ENCODE results near the gene CCDC192. TPM values are rescaled to one million over a fixed set of nuclear protein-coding genes. Genes with fewer than 3 reads are reported as not detected.

CCDC192 gene
- total and polyA plus RNA-seq, 2 donors: 0.09 to 0.11 TPM

DNA sequence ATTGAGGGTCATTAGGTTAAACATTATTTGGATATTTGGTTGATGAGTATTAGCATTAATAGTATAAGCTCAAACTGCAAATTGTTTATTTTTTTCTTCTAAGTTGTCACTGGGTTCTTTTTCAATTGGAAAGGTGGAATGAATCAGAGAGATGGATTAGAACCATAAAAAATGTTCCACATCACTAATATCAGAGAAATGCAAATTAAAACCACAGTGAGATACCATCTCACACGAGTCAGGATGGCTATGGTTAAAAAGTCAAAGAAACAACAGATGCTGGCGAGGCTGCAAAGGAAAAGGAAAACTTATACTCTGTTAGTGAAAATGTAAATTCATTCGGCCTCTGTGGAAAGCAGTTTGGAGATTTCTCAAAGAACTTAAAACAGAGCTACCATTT lies 122.8 kb downstream of the CCDC192 start:
- Histone ChIP-seq H3K9me3 (ENCODE audit: control insufficient read depth in 2 of 2, insufficient read depth in 1 of 2, low read length in 1 of 2) (no peaks in the 10 kb centered on the region), H3K4me3 (ENCODE audit: low read length in 2 of 2) (no peak overlapping the region)
- 50% methylated on average over 3 of the region's 3 CpGs for WGBS

DNA sequence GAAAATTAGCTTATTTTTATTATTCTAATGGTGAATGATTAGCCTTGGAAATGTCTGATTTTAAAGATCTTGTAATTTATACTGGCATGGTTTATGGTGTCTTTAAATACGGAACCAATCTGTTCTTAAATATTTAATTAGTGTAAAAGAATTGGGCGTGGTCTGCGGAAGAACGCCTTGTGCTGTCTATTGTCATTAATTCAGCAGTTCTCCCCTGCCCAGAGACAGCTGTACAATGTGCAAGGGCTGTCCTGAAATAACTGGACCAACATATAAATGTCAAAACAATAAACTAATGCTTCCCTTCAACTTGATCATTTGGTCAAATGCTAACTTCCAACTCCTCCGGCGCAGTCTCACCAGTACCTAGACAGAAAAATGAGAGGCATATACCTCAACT lies 124.3 kb downstream of the CCDC192 start:
- DNase-seq (ENCODE audit: low read depth in 6 of 9, low spot score in 9 of 9): no peak
- H3K36me3 ChIP-seq (ENCODE audit: control insufficient read depth in 2 of 2, insufficient read depth in 2 of 2, low read length in 1 of 2): no peaks in the 10 kb centered on the region
- H3K27ac ChIP-seq (ENCODE audit: low read depth in 1 of 2, low read length in 1 of 2): no peak overlapping the region
- no peak overlapping the region for H3K4me3 ChIP-seq (ENCODE audit: low read length in 2 of 2)
- 98% methylated on average over 6 of the region's 6 CpGs for WGBS
- no peaks in the 10 kb centered on the region for H3K4me1 ChIP-seq (ENCODE audit: control insufficient read depth in 2 of 2, insufficient read depth in 2 of 2, low read length in 2 of 2)
- H3K27me3 ChIP-seq (ENCODE audit: control insufficient read depth in 2 of 2, insufficient read depth in 1 of 2, low read length in 1 of 2): no peaks in the 10 kb centered on the region
- no peaks in the 10 kb centered on the region for H3K9me3 ChIP-seq (ENCODE audit: control insufficient read depth in 2 of 2, insufficient read depth in 1 of 2, low read length in 1 of 2)

More for the DNA sequence above, 122.8 kb downstream of the CCDC192 start:
- H3K27ac ChIP-seq (ENCODE audit: low read depth in 1 of 2, low read length in 1 of 2): no peak overlapping the region
- no peaks in the 10 kb centered on the region for H3K27me3 ChIP-seq (ENCODE audit: control insufficient read depth in 2 of 2, insufficient read depth in 1 of 2, low read length in 1 of 2)
- H3K36me3 ChIP-seq (ENCODE audit: control insufficient read depth in 2 of 2, insufficient read depth in 2 of 2, low read length in 1 of 2): no peaks in the 10 kb centered on the region
- DNase-seq (ENCODE audit: low read depth in 6 of 9, low spot score in 9 of 9): no peak
- H3K4me1 ChIP-seq (ENCODE audit: control insufficient read depth in 2 of 2, insufficient read depth in 2 of 2, low read length in 2 of 2): no peaks in the 10 kb centered on the region

DNA sequence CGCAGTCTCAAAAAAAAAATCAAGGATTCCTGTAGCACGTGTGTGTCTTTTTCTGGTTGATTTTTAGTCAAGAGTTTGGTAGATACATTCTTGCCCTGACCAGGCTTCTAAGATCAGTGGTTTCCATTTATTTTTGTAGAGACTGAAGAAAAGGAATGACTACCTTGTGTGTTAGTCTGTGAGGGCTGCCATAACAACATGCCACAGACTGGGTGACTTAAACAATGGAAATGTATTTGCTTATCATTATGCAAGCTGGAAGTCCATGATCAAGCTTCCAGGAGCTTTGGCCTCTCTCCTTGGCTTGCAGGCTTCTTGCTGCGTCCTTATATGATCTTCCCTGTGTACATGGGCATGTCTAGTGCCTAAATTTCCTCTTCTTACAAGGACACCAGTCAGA lies 127.0 kb downstream of the CCDC192 start:
- 94% methylated on average over 3 of the region's 3 CpGs for WGBS
- no peak for DNase-seq (ENCODE audit: low read depth in 6 of 9, low spot score in 9 of 9)
- H3K4me1 ChIP-seq (ENCODE audit: control insufficient read depth in 2 of 2, insufficient read depth in 2 of 2, low read length in 2 of 2): no peaks in the 10 kb centered on the region

DNA sequence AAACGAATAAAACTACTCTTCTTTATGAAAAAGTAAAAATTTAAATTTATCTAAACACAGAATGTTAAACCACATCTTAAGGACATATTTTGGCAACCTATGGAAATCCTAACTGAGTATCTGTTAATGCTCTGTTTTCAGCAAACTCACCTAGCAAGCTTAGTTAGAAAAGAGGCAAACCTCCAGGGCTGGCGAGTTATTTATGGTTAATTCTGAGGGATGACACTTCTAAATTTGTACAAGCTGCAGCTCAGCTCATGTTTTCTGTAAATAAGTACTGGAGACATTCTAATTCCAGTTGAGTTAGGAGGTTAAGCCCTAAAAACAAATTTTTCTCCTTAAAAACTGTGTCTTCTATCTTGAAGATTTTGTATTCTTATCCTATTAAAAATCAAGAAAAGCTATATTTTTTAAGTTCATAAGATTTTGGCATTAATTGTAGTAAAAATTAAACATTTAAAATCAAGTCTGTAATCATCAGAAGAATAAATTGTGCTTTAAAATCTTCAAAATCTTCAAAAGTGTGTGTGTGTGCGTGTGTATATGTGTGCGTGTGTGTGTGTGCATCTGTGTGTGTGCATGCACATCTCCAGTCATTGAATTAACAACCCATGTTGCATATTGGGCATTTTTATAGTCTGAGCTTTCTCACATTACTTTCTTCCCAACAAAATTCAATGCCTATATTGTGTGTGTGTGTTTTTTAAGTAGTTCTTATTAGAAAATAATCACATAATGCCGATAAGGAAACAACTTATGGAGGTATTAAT lies 127.8 kb downstream of the CCDC192 start:
- no peak overlapping the region for H3K4me3 ChIP-seq (ENCODE audit: low read length in 2 of 2)
- DNase-seq (ENCODE audit: low read depth in 6 of 9, low spot score in 9 of 9): no peak
- H3K27ac ChIP-seq (ENCODE audit: low read depth in 1 of 2, low read length in 1 of 2): no peak overlapping the region
- H3K4me1 ChIP-seq (ENCODE audit: control insufficient read depth in 2 of 2, insufficient read depth in 2 of 2, low read length in 2 of 2): no peaks in the 10 kb centered on the region
- no peaks in the 10 kb centered on the region for H3K36me3 ChIP-seq (ENCODE audit: control insufficient read depth in 2 of 2, insufficient read depth in 2 of 2, low read length in 1 of 2)
- H3K27me3 ChIP-seq (ENCODE audit: control insufficient read depth in 2 of 2, insufficient read depth in 1 of 2, low read length in 1 of 2): no peaks in the 10 kb centered on the region
- no peaks in the 10 kb centered on the region for H3K9me3 ChIP-seq (ENCODE audit: control insufficient read depth in 2 of 2, insufficient read depth in 1 of 2, low read length in 1 of 2)
- WGBS: 94% methylated on average over 5 of the region's 5 CpGs

More for the DNA sequence above, 127.0 kb downstream of the CCDC192 start:
- Histone ChIP-seq H3K27ac (ENCODE audit: low read depth in 1 of 2, low read length in 1 of 2) (no peak overlapping the region), H3K4me3 (ENCODE audit: low read length in 2 of 2) (no peak overlapping the region), H3K9me3 (ENCODE audit: control insufficient read depth in 2 of 2, insufficient read depth in 1 of 2, low read length in 1 of 2) (no peaks in the 10 kb centered on the region), H3K27me3 (ENCODE audit: control insufficient read depth in 2 of 2, insufficient read depth in 1 of 2, low read length in 1 of 2) (no peaks in the 10 kb centered on the region), H3K36me3 (ENCODE audit: control insufficient read depth in 2 of 2, insufficient read depth in 2 of 2, low read length in 1 of 2) (no peaks in the 10 kb centered on the region)

DNA sequence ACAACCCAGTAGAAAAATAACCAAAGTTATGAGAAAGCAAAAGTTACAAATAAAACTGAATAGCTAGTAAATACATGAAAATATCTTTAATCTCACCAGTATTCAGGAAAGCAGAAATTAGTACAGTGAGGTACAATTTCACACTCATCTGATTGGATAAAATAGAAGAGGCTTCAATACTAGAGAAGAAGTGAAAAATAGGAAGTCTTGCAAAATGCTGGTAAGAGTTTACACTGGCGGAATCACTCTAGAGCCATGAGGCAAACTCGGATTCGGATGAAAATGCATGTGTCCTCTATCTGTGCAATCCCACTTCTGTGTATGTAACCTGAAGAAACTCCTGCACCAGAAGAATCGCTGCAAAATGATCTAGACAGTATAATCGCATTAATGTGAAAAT lies 128.9 kb downstream of the CCDC192 start:
- Histone ChIP-seq H3K9me3 (ENCODE audit: control insufficient read depth in 2 of 2, insufficient read depth in 1 of 2, low read length in 1 of 2) (no peaks in the 10 kb centered on the region), H3K36me3 (ENCODE audit: control insufficient read depth in 2 of 2, insufficient read depth in 2 of 2, low read length in 1 of 2) (no peaks in the 10 kb centered on the region), H3K4me3 (ENCODE audit: low read length in 2 of 2) (no peak overlapping the region), H3K27ac (ENCODE audit: low read depth in 1 of 2, low read length in 1 of 2) (no peak overlapping the region), H3K27me3 (ENCODE audit: control insufficient read depth in 2 of 2, insufficient read depth in 1 of 2, low read length in 1 of 2) (no peaks in the 10 kb centered on the region), H3K4me1 (ENCODE audit: control insufficient read depth in 2 of 2, insufficient read depth in 2 of 2, low read length in 2 of 2) (no peaks in the 10 kb centered on the region)
- no peak for DNase-seq (ENCODE audit: low read depth in 6 of 9, low spot score in 9 of 9)
- 96% methylated on average over 5 of the region's 5 CpGs for WGBS

DNA sequence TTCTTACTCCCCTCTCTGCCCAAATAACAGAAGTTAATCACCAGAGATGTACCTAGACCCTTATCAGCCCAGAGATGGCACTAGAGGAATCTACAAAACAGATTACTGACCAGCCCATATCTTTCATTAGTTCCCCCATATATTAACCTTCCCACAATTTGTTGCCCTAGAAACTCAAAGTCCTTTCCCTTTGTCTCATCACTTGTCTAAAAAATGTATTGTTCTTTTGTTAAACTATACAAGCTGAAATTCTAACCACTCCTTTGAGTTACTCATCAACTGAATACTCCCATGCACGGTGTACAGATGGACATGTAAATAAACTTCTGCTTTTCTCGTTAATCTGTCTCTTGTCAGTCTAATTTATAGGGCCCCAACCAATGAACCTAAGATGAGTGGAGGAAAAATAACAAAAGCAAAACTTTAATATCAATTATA lies 130.9 kb downstream of the CCDC192 start:
- DNase-seq (ENCODE audit: low read depth in 6 of 9, low spot score in 9 of 9): no peak
- Histone ChIP-seq H3K27ac (ENCODE audit: low read depth in 1 of 2, low read length in 1 of 2) (no peak overlapping the region), H3K9me3 (ENCODE audit: control insufficient read depth in 2 of 2, insufficient read depth in 1 of 2, low read length in 1 of 2) (no peaks in the 10 kb centered on the region), H3K4me3 (ENCODE audit: low read length in 2 of 2) (no peak overlapping the region), H3K27me3 (ENCODE audit: control insufficient read depth in 2 of 2, insufficient read depth in 1 of 2, low read length in 1 of 2) (no peaks in the 10 kb centered on the region), H3K4me1 (ENCODE audit: control insufficient read depth in 2 of 2, insufficient read depth in 2 of 2, low read length in 2 of 2) (no peaks in the 10 kb centered on the region), H3K36me3 (ENCODE audit: control insufficient read depth in 2 of 2, insufficient read depth in 2 of 2, low read length in 1 of 2) (no peaks in the 10 kb centered on the region)
- 25% methylated on average over 2 of the region's 2 CpGs for WGBS

DNA sequence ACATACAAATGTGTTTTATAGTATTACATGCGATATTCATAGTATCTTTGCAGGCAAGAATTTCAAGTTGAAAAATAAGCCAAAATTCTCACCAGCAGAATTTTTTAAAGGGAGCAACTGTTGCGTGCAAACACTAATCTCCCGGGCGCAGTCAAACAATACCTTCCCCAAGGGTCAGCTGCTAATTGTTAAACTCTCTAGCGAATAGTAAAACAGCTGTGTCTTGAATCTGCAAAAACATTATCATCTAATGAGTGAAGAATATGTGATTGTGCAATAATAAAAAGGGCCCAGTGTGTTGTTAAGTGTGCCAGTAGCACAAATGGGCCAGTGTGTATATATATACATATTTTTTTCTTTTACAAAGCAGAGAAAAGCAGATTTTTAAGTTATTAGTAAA lies 131.4 kb downstream of the CCDC192 start:
- DNase-seq (ENCODE audit: low read depth in 6 of 9, low spot score in 9 of 9): no peak
- 95% methylated on average over 5 of the region's 5 CpGs for WGBS
- Histone ChIP-seq H3K9me3 (ENCODE audit: control insufficient read depth in 2 of 2, insufficient read depth in 1 of 2, low read length in 1 of 2) (no peaks in the 10 kb centered on the region), H3K27me3 (ENCODE audit: control insufficient read depth in 2 of 2, insufficient read depth in 1 of 2, low read length in 1 of 2) (no peaks in the 10 kb centered on the region), H3K4me1 (ENCODE audit: control insufficient read depth in 2 of 2, insufficient read depth in 2 of 2, low read length in 2 of 2) (no peaks in the 10 kb centered on the region), H3K27ac (ENCODE audit: low read depth in 1 of 2, low read length in 1 of 2) (no peak overlapping the region), H3K4me3 (ENCODE audit: low read length in 2 of 2) (no peak overlapping the region), H3K36me3 (ENCODE audit: control insufficient read depth in 2 of 2, insufficient read depth in 2 of 2, low read length in 1 of 2) (no peaks in the 10 kb centered on the region)

DNA sequence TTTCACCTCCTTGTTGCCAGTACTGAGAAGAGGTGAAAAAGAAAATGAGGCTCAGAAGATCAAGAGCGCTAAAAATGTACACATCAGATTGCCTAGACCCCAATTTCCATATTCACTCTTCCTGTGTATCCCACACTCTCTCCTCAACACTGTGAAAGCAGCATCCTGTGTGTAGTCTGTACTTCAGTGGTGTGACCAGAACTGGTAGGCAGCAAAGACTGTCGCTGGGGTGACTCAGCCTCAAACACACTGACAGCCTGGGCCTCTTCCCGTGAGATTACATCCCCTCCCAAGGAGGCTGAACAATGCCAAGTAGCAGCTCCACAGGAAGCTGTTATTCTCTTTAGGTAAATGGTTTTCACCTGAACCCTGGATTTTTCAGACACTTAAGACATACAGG lies 135.5 kb downstream of the CCDC192 start:
- 81% methylated on average over 3 of the region's 3 CpGs for WGBS
- no peak overlapping the region for H3K27ac ChIP-seq (ENCODE audit: low read depth in 1 of 2, low read length in 1 of 2)
- no peak for DNase-seq (ENCODE audit: low read depth in 6 of 9, low spot score in 9 of 9)
- no peaks in the 10 kb centered on the region for H3K27me3 ChIP-seq (ENCODE audit: control insufficient read depth in 2 of 2, insufficient read depth in 1 of 2, low read length in 1 of 2)
- H3K9me3 ChIP-seq (ENCODE audit: control insufficient read depth in 2 of 2, insufficient read depth in 1 of 2, low read length in 1 of 2): no peaks in the 10 kb centered on the region
- no peaks in the 10 kb centered on the region for H3K36me3 ChIP-seq (ENCODE audit: control insufficient read depth in 2 of 2, insufficient read depth in 2 of 2, low read length in 1 of 2)
- H3K4me3 ChIP-seq (ENCODE audit: low read length in 2 of 2): no peak overlapping the region
- no peaks in the 10 kb centered on the region for H3K4me1 ChIP-seq (ENCODE audit: control insufficient read depth in 2 of 2, insufficient read depth in 2 of 2, low read length in 2 of 2)

DNA sequence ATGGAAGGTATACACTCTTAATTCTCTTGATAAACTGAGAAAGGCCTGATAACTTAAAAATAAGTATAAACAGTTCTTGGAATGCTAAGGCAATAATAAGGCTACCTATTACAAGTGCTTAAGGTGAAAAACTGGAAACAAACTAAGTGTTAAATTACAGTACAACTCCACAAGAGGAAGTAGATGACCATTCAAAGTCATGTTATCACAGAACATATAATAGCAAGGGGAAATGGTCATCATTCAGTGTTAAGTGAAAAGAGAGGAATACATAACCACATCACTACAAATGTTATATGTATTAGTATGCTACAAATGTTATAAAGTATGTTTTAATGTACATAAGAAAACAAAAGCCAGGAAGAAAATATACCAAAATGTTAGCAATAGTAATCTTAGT lies 135.9 kb downstream of the CCDC192 start:
- H3K27ac ChIP-seq (ENCODE audit: low read depth in 1 of 2, low read length in 1 of 2): no peak overlapping the region
- no peaks in the 10 kb centered on the region for H3K4me1 ChIP-seq (ENCODE audit: control insufficient read depth in 2 of 2, insufficient read depth in 2 of 2, low read length in 2 of 2)
- H3K9me3 ChIP-seq (ENCODE audit: control insufficient read depth in 2 of 2, insufficient read depth in 1 of 2, low read length in 1 of 2): no peaks in the 10 kb centered on the region
- no peaks in the 10 kb centered on the region for H3K36me3 ChIP-seq (ENCODE audit: control insufficient read depth in 2 of 2, insufficient read depth in 2 of 2, low read length in 1 of 2)
- no peak overlapping the region for H3K4me3 ChIP-seq (ENCODE audit: low read length in 2 of 2)
- DNase-seq (ENCODE audit: low read depth in 6 of 9, low spot score in 9 of 9): no peak
- H3K27me3 ChIP-seq (ENCODE audit: control insufficient read depth in 2 of 2, insufficient read depth in 1 of 2, low read length in 1 of 2): no peaks in the 10 kb centered on the region
